HK-2 (cell line): Measurements from ENCODE around the gene ATP2A3.

Experiments used
- DNase-seq: peaks from one replicate; pipeline ENCODE4 v3.0.0-alpha.2; 2018; ENCODE audit not compliant: unreplicated experiment

Gene ATP2A3

GRCh38 chr17:3973495-3974137 lies 9.4 kb upstream of the ATP2A3 start:
- no peak for DNase-seq

GRCh38 chr17:3972931-3973330 lies 8.7 kb upstream of the ATP2A3 start:
- no peak for DNase-seq

- no peak for DNase-seq
These were observed 8.1 kb upstream of the ATP2A3 start for GRCh38 chr17:3972281-3972731.

GRCh38 chr17:3970668-3971067 lies 6.4 kb upstream of the ATP2A3 start:
- no peak for DNase-seq

- DNase-seq = no peak
These were observed 5.7 kb upstream of the ATP2A3 start for GRCh38 chr17:3969963-3970362.

- DNase-seq = no peak
These were observed 4.8 kb upstream of the ATP2A3 start for GRCh38 chr17:3968886-3969524.

GRCh38 chr17:3968015-3968414 lies 3.8 kb upstream of the ATP2A3 start:
- DNase-seq = no peak

- DNase-seq = no peak
These were observed 2.6 kb upstream of the ATP2A3 start for GRCh38 chr17:3966720-3967363.

- peak; percentile 69 for DNase-seq
These were observed 1.0 kb upstream of the ATP2A3 start for GRCh38 chr17:3965118-3965800.

GRCh38 chr17:3963237-3964201 lies 718 bp downstream of the ATP2A3 start:
- DNase-seq = no peak

GRCh38 chr17:3962965-3963236 lies 1.3 kb downstream of the ATP2A3 start:
- DNase-seq = no peak

GRCh38 chr17:3962217-3962964 lies 1.8 kb downstream of the ATP2A3 start:
- no peak for DNase-seq

GRCh38 chr17:3961564-3962047 lies 2.6 kb downstream of the ATP2A3 start:
- no peak for DNase-seq

- no peak for DNase-seq
These were observed 3.5 kb downstream of the ATP2A3 start for GRCh38 chr17:3960764-3961163.

- no peak for DNase-seq
These were observed 4.2 kb downstream of the ATP2A3 start for GRCh38 chr17:3959921-3960601.

- DNase-seq = no peak
These were observed 4.8 kb downstream of the ATP2A3 start for GRCh38 chr17:3959295-3959899.

- no peak for DNase-seq
These were observed 6.3 kb downstream of the ATP2A3 start for GRCh38 chr17:3957735-3958599.

- no peak for DNase-seq
These were observed 7.3 kb downstream of the ATP2A3 start for GRCh38 chr17:3956983-3957382.
